Epithelial cell of proximal tubule (primary cell): Measurements from ENCODE around the gene CERS6. TPM values are rescaled to one million over a fixed set of nuclear protein-coding genes. Genes with fewer than 3 reads are reported as not detected.

Experiments used
- DNase-seq: peaks from one replicate; pipeline ENCODE4 v3.0.0-alpha.2; 2011; ENCODE audit warnings: low read depth
- H3K4me3 ChIP-seq: 2 replicates; pipeline ENCODE4 v1.5.1; 2011; ENCODE audit warnings: low read depth, mild to moderate bottlenecking, low read length
- total RNA-seq: library from RNA; depleted of rRNA; stranded (reverse); fragments of >200 nt; gene quantifications from 2 replicates; pipeline ENCODE4 v1.2.3, GENCODE V29; 2015
- TF ChIP-seq, protein P1 (sequence below): conservative IDR thresholded peaks from 2 replicates; pipeline ENCODE4 v1.5.1; 2012; ENCODE audit warnings: low read depth, mild to moderate bottlenecking, low read length

Gene CERS6
- total RNA-seq, 1 donor from 2014 or later = 11.6 TPM

DNA sequence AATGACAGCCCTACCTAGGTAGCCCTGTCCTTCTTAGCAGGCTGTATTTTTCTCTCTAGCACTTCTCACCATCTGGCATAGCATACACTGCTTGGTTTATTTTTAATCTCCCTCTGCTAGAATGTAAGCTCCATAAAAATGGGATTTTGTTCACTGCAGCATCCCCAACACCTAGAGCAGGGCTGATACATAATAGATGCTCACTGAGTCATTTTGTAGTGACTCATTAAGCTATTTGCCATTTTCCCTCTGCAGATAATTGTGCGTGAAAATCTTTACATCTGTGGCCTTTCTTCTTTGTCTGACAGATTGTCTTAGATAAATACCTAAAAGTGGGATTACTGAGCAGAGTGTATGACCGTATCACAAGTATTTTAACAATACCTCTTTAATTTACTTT, 82.5 kb downstream of the CERS6 start:
- TF ChIP-seq, protein P1, sequence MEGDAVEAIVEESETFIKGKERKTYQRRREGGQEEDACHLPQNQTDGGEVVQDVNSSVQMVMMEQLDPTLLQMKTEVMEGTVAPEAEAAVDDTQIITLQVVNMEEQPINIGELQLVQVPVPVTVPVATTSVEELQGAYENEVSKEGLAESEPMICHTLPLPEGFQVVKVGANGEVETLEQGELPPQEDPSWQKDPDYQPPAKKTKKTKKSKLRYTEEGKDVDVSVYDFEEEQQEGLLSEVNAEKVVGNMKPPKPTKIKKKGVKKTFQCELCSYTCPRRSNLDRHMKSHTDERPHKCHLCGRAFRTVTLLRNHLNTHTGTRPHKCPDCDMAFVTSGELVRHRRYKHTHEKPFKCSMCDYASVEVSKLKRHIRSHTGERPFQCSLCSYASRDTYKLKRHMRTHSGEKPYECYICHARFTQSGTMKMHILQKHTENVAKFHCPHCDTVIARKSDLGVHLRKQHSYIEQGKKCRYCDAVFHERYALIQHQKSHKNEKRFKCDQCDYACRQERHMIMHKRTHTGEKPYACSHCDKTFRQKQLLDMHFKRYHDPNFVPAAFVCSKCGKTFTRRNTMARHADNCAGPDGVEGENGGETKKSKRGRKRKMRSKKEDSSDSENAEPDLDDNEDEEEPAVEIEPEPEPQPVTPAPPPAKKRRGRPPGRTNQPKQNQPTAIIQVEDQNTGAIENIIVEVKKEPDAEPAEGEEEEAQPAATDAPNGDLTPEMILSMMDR = no peak
- no peak for DNase-seq
- H3K4me3 ChIP-seq = no peak overlapping the region

- DNase-seq = no peak
- no peak overlapping the region for H3K4me3 ChIP-seq
- TF ChIP-seq, protein P1 = no peak
Observed at GRCh38 chr2:168539945-168540344, 83.9 kb downstream of the CERS6 start.

DNA sequence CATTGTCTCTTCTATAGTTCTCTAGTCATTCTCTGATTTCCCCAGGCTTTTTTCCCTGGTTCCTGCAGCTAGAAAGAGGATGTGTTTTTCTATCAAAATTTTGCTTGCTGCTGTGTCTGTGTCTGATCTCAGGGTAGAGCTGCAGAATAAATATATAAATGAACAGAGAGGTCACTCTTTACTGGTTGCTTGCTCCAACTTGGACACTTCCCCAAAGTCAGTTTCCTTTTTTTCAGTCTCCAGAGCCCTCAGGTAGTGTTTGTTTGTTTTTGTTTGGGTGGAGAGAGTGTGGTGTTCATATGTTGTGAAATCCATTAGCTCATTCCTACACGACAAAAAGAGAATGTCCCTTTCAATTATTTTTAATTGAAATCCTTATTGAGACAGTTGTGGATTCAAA, 85.8 kb downstream of the CERS6 start:
- TF ChIP-seq, protein P1 = no peak
- H3K4me3 ChIP-seq = no peak overlapping the region
- DNase-seq = no peak

DNA sequence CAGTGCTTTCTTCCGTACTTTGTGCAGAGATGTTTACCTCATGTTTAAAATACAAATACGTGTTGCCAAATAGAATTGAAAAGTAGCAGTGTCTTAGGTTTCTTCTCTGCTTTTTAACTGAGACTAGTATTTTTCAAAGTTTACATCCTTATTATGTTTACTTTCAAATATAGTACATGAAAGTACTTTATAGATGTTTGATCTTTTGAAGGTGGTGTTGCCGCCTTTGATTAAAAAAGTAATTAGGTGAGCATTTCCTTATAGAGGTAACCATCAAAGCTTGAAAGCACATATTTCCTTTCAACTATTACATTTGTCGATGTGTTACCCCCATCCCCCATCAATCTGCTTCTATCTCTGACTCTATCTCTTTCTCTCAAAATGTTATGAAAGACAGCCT, 87.0 kb downstream of the CERS6 start:
- TF ChIP-seq, protein P1 = no peak
- no peak overlapping the region for H3K4me3 ChIP-seq
- DNase-seq = no peak

GRCh38 chr2:168543935-168544334, 87.9 kb downstream of the CERS6 start:
- TF ChIP-seq, protein P1 = no peak
- DNase-seq = no peak

DNA sequence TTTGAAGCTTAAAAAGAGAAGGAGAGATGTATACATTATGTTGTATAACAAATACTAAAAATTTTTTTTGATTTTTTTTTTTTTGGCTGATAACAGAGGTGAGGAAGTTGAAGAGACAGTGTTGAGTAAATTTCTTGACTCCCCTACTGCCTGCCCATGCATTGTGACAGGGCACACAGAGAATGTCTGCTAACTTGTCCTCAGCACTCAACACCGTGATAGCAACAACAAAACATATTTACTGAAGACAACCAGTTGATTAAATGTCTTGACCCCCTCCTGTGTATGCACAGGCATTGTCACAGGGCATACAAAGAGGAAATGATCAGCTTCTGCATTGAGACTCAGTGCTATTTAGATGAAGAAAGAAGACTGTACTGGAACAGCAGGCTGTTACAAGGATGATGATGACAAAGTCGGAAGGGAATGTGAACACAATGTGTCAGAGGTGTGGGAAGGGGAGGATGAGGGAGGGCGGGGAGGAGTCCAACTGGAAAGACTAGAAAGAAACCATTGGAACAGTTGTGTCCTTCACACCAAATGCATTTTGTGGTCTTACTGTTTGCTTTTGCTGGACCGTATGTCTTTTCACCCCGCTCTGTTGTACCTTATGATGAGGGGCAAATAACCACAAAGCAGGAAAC, 89.5 kb downstream of the CERS6 start:
- H3K4me3 ChIP-seq = no peak overlapping the region
- DNase-seq = peak; percentile 83

More at GRCh38 chr2:168543935-168544334, 87.9 kb downstream of the CERS6 start:
- H3K4me3 ChIP-seq = no peak overlapping the region

More for the DNA sequence above, 89.5 kb downstream of the CERS6 start:
- TF ChIP-seq, protein P1 = no peak
